K562 (cell line): ENCODE results near the gene HOXA9. TPM values are rescaled to one million over a fixed set of nuclear protein-coding genes. Genes with fewer than 3 reads are reported as not detected.

Experiments used
- ATAC-seq: fragments of 200-7000 bp; cut with Tn5 transposase; 3 replicates; pipeline ENCODE4 v1.9.1; 2020; ENCODE audit warnings: moderate library complexity
- BruUV-seq: library from RNA; stranded (reverse); fragments of 400-500 nt; replicated peaks from 2 replicates; lab custom pipeline; 2021; lab: Mats Ljungman, UMichigan
- CTCF ChIA-PET: fragments of 300-600 bp; formaldehyde crosslinking; extraction: SDS; loops from one replicate; lab custom pipeline; 2021; ENCODE audit warnings: low intra/inter-chr PET ratio; lab: Yijun Ruan, JAX
- POLR2A ChIA-PET: fragments of 300-600, 350-650 bp; sonication (Branson Sonifier 250); formaldehyde crosslinking; extraction: SDS; loops from one replicate; lab custom pipeline; 2021; ENCODE audit warnings: antibody characterized with exemption, inconsistent platforms; lab: Yijun Ruan, JAX
- DNase-seq, 4 experiments: peaks; one replicate each; pipeline versions ENCODE4 v3.0.0 to v3.0.0-alpha.2; 2011 to 2018; ENCODE audit warnings: low spot score in 3 of 4, mixed read lengths in 3 of 4; ENCODE audit errors: extremely low read depth in 1 of 4
- FAIRE-seq: peaks from 2 replicates; lab custom pipeline; 2011; peaks lifted over from hg19 to GRCh38; lab: Jason Lieb, UNC
- H2AFZ ChIP-seq: 2 replicates; pipeline ENCODE4 v1.6.0; 2011; ENCODE audit warnings: low read depth, low read length, control low read depth, inconsistent platforms
- H3K27ac ChIP-seq: fragments of 200-600 bp; 3 replicates; pipeline ENCODE4 v1.8.0; 2011; ENCODE audit warnings: low read depth, mild to moderate bottlenecking, control low read depth, inconsistent platforms, low read length, moderate library complexity, mixed read lengths; ENCODE audit errors: extremely low read depth
- H3K27me3 ChIP-seq, 2 experiments: fragments of 300-600 bp in 1 of 2; 2 replicates in 1 of 2; 3 replicates in 1 of 2; pipeline versions ENCODE4 v1.6.0 to v1.8.0; 2011; ENCODE audit warnings: inconsistent platforms in 2 of 2, low read length in 2 of 2, mild to moderate bottlenecking in 1 of 2, mixed read lengths in 1 of 2, moderate library complexity in 1 of 2; ENCODE audit not compliant: control insufficient read depth in 2 of 2, insufficient read depth in 2 of 2
- H3K36me3 ChIP-seq: fragments of 300-600 bp; 3 replicates; pipeline ENCODE4 v1.8.0; 2011; ENCODE audit warnings: mild to moderate bottlenecking, low read length, inconsistent platforms; ENCODE audit not compliant: control insufficient read depth, insufficient read depth
- H3K4me1 ChIP-seq, 2 experiments: fragments of 200-600 bp in 1 of 2; replicated peaks in 1 of 2; 2 replicates in 1 of 2; 3 replicates in 1 of 2; pipeline versions ENCODE4 v1.5.1 to v1.8.0; 2011; ENCODE audit warnings: inconsistent platforms in 2 of 2, low read length in 2 of 2, mild to moderate bottlenecking in 1 of 2, mixed read lengths in 1 of 2, moderate library complexity in 1 of 2; ENCODE audit not compliant: control insufficient read depth in 2 of 2, insufficient read depth in 2 of 2
- H3K4me2 ChIP-seq: 2 replicates; pipeline ENCODE4 v1.6.1; 2011; ENCODE audit warnings: low read length, control low read depth, inconsistent platforms, mixed read lengths; ENCODE audit not compliant: insufficient read depth
- H3K4me3 ChIP-seq: fragments of 200-600 bp; sonication (generic), shearing (Covaris generic); 2 replicates; pipeline ENCODE4 v1.5.1; 2016; ENCODE audit warnings: control low read depth, inconsistent platforms
- H3K79me2 ChIP-seq: fragments of 200-600 bp; 3 replicates; pipeline ENCODE4 v1.8.0; 2011; ENCODE audit warnings: low read length, inconsistent platforms; ENCODE audit not compliant: control insufficient read depth, insufficient read depth
- H3K9ac ChIP-seq, 2 experiments: 2 replicates each; pipeline versions ENCODE4 v1.6.0 to v1.6.1; 2011; ENCODE audit warnings: low read depth in 2 of 2, low read length in 2 of 2, control low read depth in 1 of 2, inconsistent platforms in 1 of 2, mild to moderate bottlenecking in 1 of 2, mixed read lengths in 1 of 2; ENCODE audit not compliant: insufficient read depth in 1 of 2
- H3K9me1 ChIP-seq: one replicate; pipeline ENCODE4 v1.6.0; 2011; ENCODE audit warnings: inconsistent platforms, mild to moderate bottlenecking, low read length, moderate library complexity; ENCODE audit not compliant: control insufficient read depth, insufficient read depth
- H3K9me3 ChIP-seq: replicated peaks from 2 replicates; pipeline ENCODE4 v1.5.1; 2011; ENCODE audit warnings: low read depth, low read length, inconsistent platforms; ENCODE audit not compliant: control insufficient read depth, insufficient read depth
- H4K20me1 ChIP-seq: replicated peaks from 2 replicates; pipeline ENCODE4 v1.6.1; 2011; ENCODE audit warnings: low read length, inconsistent platforms, mixed read lengths; ENCODE audit not compliant: control insufficient read depth, insufficient read depth
- FOXA1 ChIP-seq: fragments of 450-650 bp; IDR thresholded peaks from 2 replicates; pipeline ENCODE4 v1.6.1; 2016; ENCODE audit warnings: mild to moderate bottlenecking, borderline replicate concordance
- FOXK2 ChIP-seq, 2 experiments: fragments of 450-650 bp; IDR thresholded peaks in 1 of 2; conservative IDR thresholded peaks in 1 of 2; 2 replicates each; pipeline ENCODE4 v1.6.1; 2016; ENCODE audit warnings: low read depth in 2 of 2, mild to moderate bottlenecking in 1 of 2
- RBM15 ChIP-seq: fragments of 200-400 bp; formaldehyde crosslinking; IDR thresholded peaks from 2 replicates; pipeline ENCODE4 v1.6.1; 2018; ENCODE audit warnings: mild to moderate bottlenecking, low read length, moderate library complexity; ENCODE audit not compliant: insufficient read depth
- SMAD3 ChIP-seq: fragments of 450-650 bp; formaldehyde crosslinking; conservative IDR thresholded peaks from 2 replicates; pipeline ENCODE4 v1.4.0; 2020; ENCODE audit warnings: mild to moderate bottlenecking
- ZFPM2 ChIP-seq: fragments of 250-450 bp; sonication (Bioruptor Pico); IDR thresholded peaks from 2 replicates; pipeline ENCODE4 v1.5.1; 2022; ENCODE audit warnings: mild to moderate bottlenecking
- ZNF561 ChIP-seq: fragments of 450-650 bp; formaldehyde crosslinking; conservative IDR thresholded peaks from 2 replicates; pipeline ENCODE4 v1.4.0; 2020; ENCODE audit warnings: mild to moderate bottlenecking, moderate library complexity
- ZNF586 ChIP-seq: fragments of 450-650 bp; formaldehyde crosslinking; conservative IDR thresholded peaks from 2 replicates; pipeline ENCODE4 v1.4.0; 2020; ENCODE audit warnings: mild to moderate bottlenecking, moderate library complexity
- WGBS: fragments of 100-300 bp; shearing (Covaris generic); methylation state at CpG from one replicate; pipeline ENCODE4 v1.1.6; 2016; ENCODE audit warnings: low coverage, mixed read lengths; ENCODE audit not compliant: insufficient coverage; ENCODE audit errors: missing lambda C conversion rate; 5-methylcytosine and 5-hydroxymethylcytosine counted together
- in situ Hi-C: fragments of 300-500 bp; cut with MboI; formaldehyde crosslinking; loops from 4 replicates; pipeline ENCODE4 v1.15.0; 2018; ENCODE audit warnings: inconsistent platforms, mixed read lengths
- intact Hi-C: fragments of 100-400 bp; cut with micrococcal nuclease; formaldehyde crosslinking; loops from 2 replicates; pipeline ENCODE4 v1.14.2; 2022
- polyA plus RNA-seq, 8 experiments: library from polyadenylated mRNA; depleted of rRNA in 4 of 8; stranded (reverse) in 5 of 8; unstranded in 3 of 8; fragments of >200 nt; fragmentation: Nextera tagmentation in 2 of 8; fragmentation: Illumina TruSeq in 1 of 8; extraction: Ambion mirVana in 2 of 8; extraction: Trizol in 1 of 8; gene quantifications; 2 replicates each; pipeline versions ENCODE4 v1.2.1 to v1.2.3, GENCODE V29; 2011 to 2014; ENCODE audit warnings: inconsistent platforms in 1 of 8, missing spikeins in 1 of 8
- total RNA-seq, 7 experiments: library from RNA; depleted of rRNA in 6 of 7; stranded (reverse); fragments of >200 nt in 6 of 7; fragmentation: Illumina TruSeq in 2 of 7; extraction: Trizol in 2 of 7; gene quantifications; 2 replicates each; pipeline versions ENCODE4 v1.2.1 to v1.2.3, GENCODE V29; 2011 to 2021; ENCODE audit warnings: low replicate concordance in 1 of 7
- TF ChIP-seq, protein P1 (sequence below), 2 experiments: fragments of 450-650 bp in 1 of 2; IDR thresholded peaks; 2 replicates each; pipeline ENCODE4 v1.6.1; 2011 to 2017; ENCODE audit warnings: low read depth in 2 of 2, antibody characterized with exemption in 1 of 2, borderline replicate concordance in 1 of 2, low read length in 1 of 2, mild to moderate bottlenecking in 1 of 2, mixed read lengths in 1 of 2; ENCODE audit not compliant: control insufficient read depth in 1 of 2

HOXA9 gene
- total and polyA plus RNA-seq, 9 of the 15 experiments (the other 6 are each of a cell fraction or from before 2014, with no cell fraction given), result not detected

DNA sequence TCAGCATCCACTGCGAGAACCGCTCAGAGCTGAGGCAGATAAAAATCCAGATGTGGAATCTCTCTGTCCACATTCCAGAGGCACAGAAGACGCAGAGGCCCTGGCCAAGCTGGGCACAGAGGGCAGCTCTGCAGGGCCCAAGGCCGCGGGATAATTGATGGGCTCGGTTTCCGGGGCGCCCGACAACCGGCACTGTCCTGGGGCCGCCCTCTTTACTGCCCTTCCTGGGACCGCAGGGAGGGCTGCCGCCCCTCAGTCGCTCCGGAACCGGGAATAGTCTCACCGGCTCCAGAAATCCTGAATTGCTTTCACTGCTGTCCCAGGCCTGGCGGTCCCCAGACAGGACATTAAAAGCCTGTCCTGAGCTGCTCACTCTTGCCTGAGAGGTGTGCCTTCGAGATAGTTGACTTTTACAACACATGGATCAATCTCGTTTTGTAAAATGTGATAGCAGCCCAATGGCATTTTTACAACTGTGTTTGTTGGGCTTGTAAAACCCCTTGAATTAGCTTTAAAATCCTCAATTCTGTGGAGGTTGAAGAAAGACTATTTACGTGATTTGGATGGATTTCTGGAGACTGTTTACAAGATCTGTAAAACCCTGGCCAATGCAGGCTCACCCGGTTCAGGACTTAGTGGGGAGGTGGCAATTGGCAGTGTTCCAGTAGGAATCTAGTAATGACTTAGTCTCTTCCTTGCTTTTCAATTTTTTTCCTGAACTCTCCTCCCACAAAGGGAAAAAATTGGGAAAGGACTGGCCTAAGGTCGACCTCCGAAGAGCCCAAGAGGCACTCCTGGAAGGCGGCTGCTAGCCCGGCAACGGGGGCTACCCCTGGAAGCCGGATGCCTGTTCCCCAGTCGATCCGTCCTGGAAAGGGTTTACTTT is 16.3 kb downstream of the HOXA9 start:
- no peak for ATAC-seq
- Histone ChIP-seq H3K4me3 (no peak overlapping the region), H3K4me2 (no peak overlapping the region), H3K27ac (no peak overlapping the region), H3K36me3 (no peaks in the 10 kb centered on the region)
- CTCF ChIA-PET, result no interaction called here
- in situ Hi-C loops, result loop anchor here (10.0 kb wide), 1 partner anchor 294 kb away; no protein-coding TSS in a partner anchor
- TF ChIP-seq ZFPM2 (CRISPR knock-in tag) (no peak), SMAD3 (no peak), RBM15 (no peak), FOXK2 (conservative IDR thresholded peaks at IDR 0.05 in 1 of 2, IDR thresholded peaks at IDR 0.05 in 1 of 2; ENCODE audit: low read depth in 2 of 2) (no peak), FOXA1 (no peak), ZNF561 (no peak), ZNF586 (CRISPR knock-in tag) (no peak)
- TF ChIP-seq, protein P1, sequence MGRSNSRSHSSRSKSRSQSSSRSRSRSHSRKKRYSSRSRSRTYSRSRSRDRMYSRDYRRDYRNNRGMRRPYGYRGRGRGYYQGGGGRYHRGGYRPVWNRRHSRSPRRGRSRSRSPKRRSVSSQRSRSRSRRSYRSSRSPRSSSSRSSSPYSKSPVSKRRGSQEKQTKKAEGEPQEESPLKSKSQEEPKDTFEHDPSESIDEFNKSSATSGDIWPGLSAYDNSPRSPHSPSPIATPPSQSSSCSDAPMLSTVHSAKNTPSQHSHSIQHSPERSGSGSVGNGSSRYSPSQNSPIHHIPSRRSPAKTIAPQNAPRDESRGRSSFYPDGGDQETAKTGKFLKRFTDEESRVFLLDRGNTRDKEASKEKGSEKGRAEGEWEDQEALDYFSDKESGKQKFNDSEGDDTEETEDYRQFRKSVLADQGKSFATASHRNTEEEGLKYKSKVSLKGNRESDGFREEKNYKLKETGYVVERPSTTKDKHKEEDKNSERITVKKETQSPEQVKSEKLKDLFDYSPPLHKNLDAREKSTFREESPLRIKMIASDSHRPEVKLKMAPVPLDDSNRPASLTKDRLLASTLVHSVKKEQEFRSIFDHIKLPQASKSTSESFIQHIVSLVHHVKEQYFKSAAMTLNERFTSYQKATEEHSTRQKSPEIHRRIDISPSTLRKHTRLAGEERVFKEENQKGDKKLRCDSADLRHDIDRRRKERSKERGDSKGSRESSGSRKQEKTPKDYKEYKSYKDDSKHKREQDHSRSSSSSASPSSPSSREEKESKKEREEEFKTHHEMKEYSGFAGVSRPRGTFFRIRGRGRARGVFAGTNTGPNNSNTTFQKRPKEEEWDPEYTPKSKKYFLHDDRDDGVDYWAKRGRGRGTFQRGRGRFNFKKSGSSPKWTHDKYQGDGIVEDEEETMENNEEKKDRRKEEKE (IDR thresholded peaks at IDR 0.05; ENCODE audit: borderline replicate concordance in 1 of 2, control insufficient read depth in 1 of 2, low read depth in 2 of 2, low read length in 1 of 2), result no peak
- TF ChIP-seq, all 486 proteins: peak for 0
- 2% methylated on average over 29 of the region's 30 CpGs for WGBS
- H2AFZ ChIP-seq, result no peak overlapping the region
- no peaks in the 10 kb centered on the region for H4K20me1 ChIP-seq
- no peaks in the 10 kb centered on the region for H3K9me3 ChIP-seq
- FAIRE-seq, result no peak
- no peak for DNase-seq
- H3K79me2 ChIP-seq, result no peaks in the 10 kb centered on the region
- no peaks in the 10 kb centered on the region for H3K9me1 ChIP-seq
- POLR2A ChIA-PET, result interaction anchor here (0.6 kb wide), 2 partner anchors 21 to 769 kb away, joined by 3 to 4 read pairs; no protein-coding TSS in a partner anchor
- intact Hi-C loops, result no loop called here
- H3K4me1 ChIP-seq, result peaks cover 0 to 29% of the 10 kb centered on the region in 2 experiments; a peak in 2 of 5 replicates
- H3K27me3 ChIP-seq, result peaks cover 55 to 92% of the 10 kb centered on the region in 2 experiments
- no peak overlapping the region for H3K9ac ChIP-seq
- BruUV-seq, result no TSS peak
